Psoas muscle (tissue), 8 donors: ENCODE measurements around the gene EIF2B1. TPM values are rescaled to one million over a fixed set of nuclear protein-coding genes. Genes with fewer than 3 reads are reported as not detected.
A peak's percentile ranks its signal among the peaks of the same experiment; 100 is the strongest.
"Not testable (repeated sequence)": the region's sequence is repeated elsewhere in the genome, so short reads cannot be mapped to it uniquely, and the experiment has no call there.

Experiments used
- ATAC-seq, 4 donors: fragments of 200-7000 bp; cut with Tn5 transposase; one replicate each; pipeline ENCODE4 v1.9.1; 2020; ENCODE audit warnings: moderate library complexity in 3 of 4, mild to moderate bottlenecking in 2 of 4
- DNase-seq, 2 donors: peaks; one replicate each; pipeline ENCODE4 v3.0.0-alpha.2; 2020
- H3K27ac ChIP-seq: fragments of 200-600 bp; one replicate; pipeline ENCODE4 v1.8.0; 2022
- H3K27me3 ChIP-seq, 3 donors: fragments of 200-600 bp in 1 of 3; one replicate each; pipeline versions ENCODE4 v1.6.1 to v1.8.0; 2013 to 2022; ENCODE audit warnings: low read length in 2 of 3, mild to moderate bottlenecking in 2 of 3, moderate library complexity in 1 of 3; ENCODE audit not compliant: insufficient read depth in 3 of 3
- H3K36me3 ChIP-seq, 2 donors: fragments of 200-600 bp in 1 of 2; one replicate each; pipeline versions ENCODE4 v1.6.1 to v1.8.0; 2013 to 2022; ENCODE audit warnings: low read depth in 1 of 2, mild to moderate bottlenecking in 1 of 2, moderate library complexity in 1 of 2; ENCODE audit not compliant: insufficient read depth in 1 of 2
- H3K4me1 ChIP-seq: fragments of 200-600 bp; one replicate; pipeline ENCODE4 v1.8.0; 2022
- H3K4me3 ChIP-seq: fragments of 200-600 bp; one replicate; pipeline ENCODE4 v1.8.0; 2022; ENCODE audit warnings: mild to moderate bottlenecking
- H3K9me3 ChIP-seq: fragments of 200-600 bp; one replicate; pipeline ENCODE4 v1.8.0; 2022
- CTCF ChIP-seq: fragments of 200-600 bp; IDR thresholded peaks from one replicate; pipeline ENCODE4 v1.8.0; 2022; ENCODE audit warnings: antibody characterized with exemption
- WGBS, 3 donors: extraction: QIAGEN DNeasy Blood & Tissue Kit; methylation state at CpG; one replicate each; pipeline versions ENCODE4 v1.1.6 to v1.1.7; 2013; 5-methylcytosine and 5-hydroxymethylcytosine counted together
- intact Hi-C, 2 donors: fragments of 100-400 bp; cut with DNase I; formaldehyde crosslinking; loops; one replicate each; pipeline versions ENCODE4 v1.11.0 to v1.14.2; 2022
- polyA plus RNA-seq, 3 donors: library from polyadenylated mRNA; stranded (reverse); fragments of 200-250 nt; gene quantifications; one replicate each; pipeline ENCODE4 v1.2.3, GENCODE V29; 2013
- total RNA-seq, 4 donors: library from RNA; stranded (reverse); fragmentation: NEBNext Ultra II Directional in 2 of 4; extraction: Animal tissue kit (Norgen Biotek cat#: 25700) in 2 of 4; gene quantifications; one replicate each; pipeline versions ENCODE4 v1.2.1 to v1.2.4, GENCODE V29; 2021 to 2023
- donor health status: healthy with polysubstance abuse.
- donor health status: DM: no; HTN: no; CAD: no; lungs with moderate emphysema.
- donor health status: Bipolar disorder and iron deficiency.
- donor health status: healthy.
- donor health status: DM: yes; HTN: yes; CAD: no.
- donor health status: DM: no; HTN: no; CAD: no.
- donor health status: DM: no; HTN: no; CAD: no.
- donor health status: DM: yes; HTN: yes; CAD: no.

EIF2B1 gene
- total and polyA plus RNA-seq, 7 donors, result 27.4 to 48.2 (median 39.5) TPM

- no peaks in the 10 kb centered on the region for H3K27me3 ChIP-seq
- no peak for TF ChIP-seq CTCF
- DNase-seq (no peak), ATAC-seq (no peak)
- no peak overlapping the region for H3K27ac ChIP-seq
- 89 to 91% (median 91%) methylated on average over 3 of the region's 3 CpGs for WGBS, 3 donors
- H3K9me3 ChIP-seq, result no peaks in the 10 kb centered on the region
- intact Hi-C loops, result no loop called here
- peaks cover 15 to 100% of the 10 kb centered on the region in 2 donors for H3K36me3 ChIP-seq
- H3K4me1 ChIP-seq, result no peaks in the 10 kb centered on the region
- H3K4me3 ChIP-seq, result no peak overlapping the region
Observed at GRCh38 chr12:123617144-123617543, 16.3 kb downstream of the EIF2B1 start.

GRCh38 chr12:123614531-123614930, 19.0 kb downstream of the EIF2B1 start:
- H3K27ac ChIP-seq, result no peak overlapping the region
- no peaks in the 10 kb centered on the region for H3K9me3 ChIP-seq
- no peak overlapping the region for H3K4me3 ChIP-seq
- H3K27me3 ChIP-seq, result no peaks in the 10 kb centered on the region
- peaks cover 17 to 100% of the 10 kb centered on the region in 2 donors for H3K36me3 ChIP-seq
- WGBS, 3 donors, result 65 to 83% (median 70%) methylated on average over 4 of the region's 4 CpGs
- H3K4me1 ChIP-seq, result no peaks in the 10 kb centered on the region
- no peak for TF ChIP-seq CTCF
- intact Hi-C loops, result no loop called here
- DNase-seq (no peak), ATAC-seq (peak in 3 of 4 donors; percentile 45 to 55 (median 50))

GRCh38 chr12:123614110-123614509, 19.4 kb downstream of the EIF2B1 start:
- intact Hi-C loops, result no loop called here
- no peak overlapping the region for H3K4me3 ChIP-seq
- no peaks in the 10 kb centered on the region for H3K27me3 ChIP-seq
- 92 to 97% (median 94%) methylated on average over 2 of the region's 2 CpGs for WGBS, 3 donors
- H3K9me3 ChIP-seq, result no peaks in the 10 kb centered on the region
- no peak for TF ChIP-seq CTCF
- no peak for ATAC-seq
- H3K36me3 ChIP-seq, result peaks cover 17 to 100% of the 10 kb centered on the region in 2 donors
- no peaks in the 10 kb centered on the region for H3K4me1 ChIP-seq
- no peak overlapping the region for H3K27ac ChIP-seq
- no peak for DNase-seq

- Histone ChIP-seq H3K9me3 (no peaks in the 10 kb centered on the region), H3K4me1 (peaks cover 8% of the 10 kb centered on the region), H3K27me3 (no peaks in the 10 kb centered on the region), H3K36me3 (peaks cover 22 to 97% of the 10 kb centered on the region in 2 donors), H3K4me3 (no peak overlapping the region), H3K27ac (no peak overlapping the region)
- intact Hi-C loops, result no loop called here
- ATAC-seq, result no peak
- no peak for TF ChIP-seq CTCF
- no peak for DNase-seq
- WGBS, 3 donors, result 70 to 80% (median 77%) methylated on average over 8 of the region's 8 CpGs
Observed at GRCh38 chr12:123608182-123608581, 25.3 kb downstream of the EIF2B1 start.

GRCh38 chr12:123607756-123608155, 25.7 kb downstream of the EIF2B1 start:
- H3K4me1 ChIP-seq, result peaks cover 12% of the 10 kb centered on the region
- peaks cover 22 to 93% of the 10 kb centered on the region in 2 donors for H3K36me3 ChIP-seq
- H3K27ac ChIP-seq, result no peak overlapping the region
- WGBS, 3 donors, result 79 to 83% (median 82%) methylated on average over 4 of the region's 4 CpGs
- H3K9me3 ChIP-seq, result no peaks in the 10 kb centered on the region
- DNase-seq (no peak), ATAC-seq (no peak)
- no peaks in the 10 kb centered on the region for H3K27me3 ChIP-seq
- no peak for TF ChIP-seq CTCF
- H3K4me3 ChIP-seq, result no peak overlapping the region
- intact Hi-C loops, result no loop called here

- H3K27ac ChIP-seq, DNase-seq, H3K4me3 ChIP-seq, H3K27me3 ChIP-seq, ATAC-seq, H3K9me3 ChIP-seq, intact Hi-C loops: not testable (repeated sequence)
- H3K36me3 ChIP-seq, result peaks cover 14 to 57% of the 10 kb centered on the region in 2 donors
- H3K4me1 ChIP-seq, result peaks cover 14% of the 10 kb centered on the region
- whole genome bisulfite sequencing, 3 donors, result 68 to 77% (median 73%) methylated on average over 11 of the region's 11 CpGs
Observed at GRCh38 chr12:123603495-123603894, 30.0 kb downstream of the EIF2B1 start.
